Esophagus squamous epithelium (tissue), 5 donors: ENCODE results near the gene ARFIP2. TPM values are rescaled to one million over a fixed set of nuclear protein-coding genes. Genes with fewer than 3 reads are reported as not detected.

Experiments used
- DNase-seq: peaks from one replicate; lab custom pipeline; 2025; lab: John Stamatoyannopoulos, UW
- H3K27ac ChIP-seq, 4 donors: fragments of 200-600 bp; sonication (generic); one replicate each; pipeline ENCODE4 v1.5.1; 2016 to 2019; ENCODE audit warnings: mild to moderate bottlenecking in 1 of 4
- H3K27me3 ChIP-seq, 4 donors: fragments of 200-600 bp; sonication (generic); 1 replicate in 3 of 4; 2 replicates in 1 of 4; pipeline versions ENCODE4 v1.5.1 to v1.6.0; 2017 to 2021; ENCODE audit warnings: antibody characterized with exemption in 1 of 4
- H3K36me3 ChIP-seq, 3 donors: fragments of 200-600 bp; sonication (generic); one replicate each; pipeline ENCODE4 v1.5.1; 2016 to 2019
- H3K4me1 ChIP-seq, 3 donors: fragments of 200-600 bp; sonication (generic); one replicate each; pipeline ENCODE4 v1.5.1; 2017 to 2019
- H3K4me3 ChIP-seq, 4 donors: fragments of 200-600 bp; sonication (generic); 1 replicate in 3 of 4; 2 replicates in 1 of 4; pipeline ENCODE4 v1.5.1; 2016 to 2019; ENCODE audit warnings: mild to moderate bottlenecking in 2 of 4, moderate library complexity in 1 of 4
- H3K9me3 ChIP-seq, 3 donors: fragments of 200-600 bp; sonication (generic); one replicate each; pipeline ENCODE4 v1.5.1; 2016 to 2019
- POLR2A ChIP-seq, 4 donors: fragments of 450-650 bp; IDR thresholded peaks; one replicate each; pipeline ENCODE4 v1.6.1; 2017; ENCODE audit warnings: antibody characterized with exemption in 4 of 4, mild to moderate bottlenecking in 4 of 4, moderate library complexity in 3 of 4
- WGBS, 2 donors: methylation state at CpG; one replicate each; pipeline ENCODE4 v1.1.5; 2018; 5-methylcytosine and 5-hydroxymethylcytosine counted together
- intact Hi-C: fragments of 100-400 bp; cut with DNase I; formaldehyde crosslinking; loops from one replicate; pipeline ENCODE4 v1.15.0; 2022
- total RNA-seq, 4 donors: library from RNA; depleted of rRNA; stranded (reverse); fragments of >200 nt; gene quantifications; one replicate each; pipeline ENCODE4 v1.1.0, GENCODE V29; 2016
- TF ChIP-seq, protein P1 (sequence below), 6 experiments: fragments of 450-650 bp in 4 of 6; fragments of 200-600 bp in 2 of 6; sonication (generic) in 2 of 6; IDR thresholded peaks; one replicate each; pipeline ENCODE4 v1.5.1; 2016 to 2019; ENCODE audit warnings: antibody characterized with exemption in 6 of 6, mild to moderate bottlenecking in 4 of 6, moderate library complexity in 4 of 6
- donor health status: DM: yes; HTN: yes; CAD: no.

ARFIP2 gene
- total RNA-seq, 4 donors from 2014 or later = 39.4 to 74.6 (median 50.8) TPM

GRCh38 chr11:6476571-6476970 is 4.6 kb downstream of the ARFIP2 start:
- TF ChIP-seq POLR2A (IDR thresholded peaks at IDR 0.05) = no peak
- TF ChIP-seq, protein P1, sequence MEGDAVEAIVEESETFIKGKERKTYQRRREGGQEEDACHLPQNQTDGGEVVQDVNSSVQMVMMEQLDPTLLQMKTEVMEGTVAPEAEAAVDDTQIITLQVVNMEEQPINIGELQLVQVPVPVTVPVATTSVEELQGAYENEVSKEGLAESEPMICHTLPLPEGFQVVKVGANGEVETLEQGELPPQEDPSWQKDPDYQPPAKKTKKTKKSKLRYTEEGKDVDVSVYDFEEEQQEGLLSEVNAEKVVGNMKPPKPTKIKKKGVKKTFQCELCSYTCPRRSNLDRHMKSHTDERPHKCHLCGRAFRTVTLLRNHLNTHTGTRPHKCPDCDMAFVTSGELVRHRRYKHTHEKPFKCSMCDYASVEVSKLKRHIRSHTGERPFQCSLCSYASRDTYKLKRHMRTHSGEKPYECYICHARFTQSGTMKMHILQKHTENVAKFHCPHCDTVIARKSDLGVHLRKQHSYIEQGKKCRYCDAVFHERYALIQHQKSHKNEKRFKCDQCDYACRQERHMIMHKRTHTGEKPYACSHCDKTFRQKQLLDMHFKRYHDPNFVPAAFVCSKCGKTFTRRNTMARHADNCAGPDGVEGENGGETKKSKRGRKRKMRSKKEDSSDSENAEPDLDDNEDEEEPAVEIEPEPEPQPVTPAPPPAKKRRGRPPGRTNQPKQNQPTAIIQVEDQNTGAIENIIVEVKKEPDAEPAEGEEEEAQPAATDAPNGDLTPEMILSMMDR (IDR thresholded peaks at IDR 0.05) = no peak
- H3K27me3 ChIP-seq = no peaks in the 10 kb centered on the region
- DNase-seq = no peak
- WGBS, 2 donors = 93% methylated on average over 3 of the region's 4 CpGs; no CpG with 5 or more reads in 1 of the 2 donors
- no peaks in the 10 kb centered on the region for H3K9me3 ChIP-seq
- peaks cover 23 to 51% (median 25%) of the 10 kb centered on the region in 3 donors for H3K4me1 ChIP-seq
- no peak overlapping the region for H3K4me3 ChIP-seq
- intact Hi-C loops = no loop called here
- H3K27ac ChIP-seq = no peak overlapping the region
- H3K36me3 ChIP-seq = peaks cover 10 to 31% (median 14%) of the 10 kb centered on the region in 3 donors

DNA sequence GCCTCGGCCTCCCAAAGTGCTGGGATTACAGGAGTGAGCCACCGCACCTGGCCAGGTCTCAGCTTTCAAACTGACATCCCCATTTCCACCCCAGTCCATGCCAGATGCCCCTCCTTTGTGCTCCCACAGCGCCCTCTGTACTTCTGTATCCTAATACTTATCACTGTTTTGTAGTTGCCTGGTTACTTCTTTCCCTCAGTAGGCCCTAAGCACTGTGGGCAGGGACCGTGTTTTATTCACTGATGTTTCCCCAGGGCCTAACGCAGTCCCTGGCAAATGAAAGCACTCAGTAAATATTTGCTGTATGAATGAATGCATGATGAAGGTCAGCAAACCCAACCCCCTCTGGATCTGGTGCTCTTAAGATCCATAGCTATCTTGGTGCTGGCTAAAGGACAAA is 5.2 kb downstream of the ARFIP2 start:
- WGBS, 2 donors = 60 to 72% methylated on average over 5 of the region's 5 CpGs
- no peak for DNase-seq
- peaks cover 23 to 53% (median 25%) of the 10 kb centered on the region in 3 donors for H3K4me1 ChIP-seq
- H3K9me3 ChIP-seq = no peaks in the 10 kb centered on the region
- no peak overlapping the region for H3K27ac ChIP-seq
- no peak overlapping the region for H3K4me3 ChIP-seq
- TF ChIP-seq, protein P1 (IDR thresholded peaks at IDR 0.05) = no peak
- no peak for TF ChIP-seq POLR2A (IDR thresholded peaks at IDR 0.05)
- peaks cover 10 to 31% (median 14%) of the 10 kb centered on the region in 3 donors for H3K36me3 ChIP-seq
- no peaks in the 10 kb centered on the region for H3K27me3 ChIP-seq
- intact Hi-C loops = no loop called here

DNA sequence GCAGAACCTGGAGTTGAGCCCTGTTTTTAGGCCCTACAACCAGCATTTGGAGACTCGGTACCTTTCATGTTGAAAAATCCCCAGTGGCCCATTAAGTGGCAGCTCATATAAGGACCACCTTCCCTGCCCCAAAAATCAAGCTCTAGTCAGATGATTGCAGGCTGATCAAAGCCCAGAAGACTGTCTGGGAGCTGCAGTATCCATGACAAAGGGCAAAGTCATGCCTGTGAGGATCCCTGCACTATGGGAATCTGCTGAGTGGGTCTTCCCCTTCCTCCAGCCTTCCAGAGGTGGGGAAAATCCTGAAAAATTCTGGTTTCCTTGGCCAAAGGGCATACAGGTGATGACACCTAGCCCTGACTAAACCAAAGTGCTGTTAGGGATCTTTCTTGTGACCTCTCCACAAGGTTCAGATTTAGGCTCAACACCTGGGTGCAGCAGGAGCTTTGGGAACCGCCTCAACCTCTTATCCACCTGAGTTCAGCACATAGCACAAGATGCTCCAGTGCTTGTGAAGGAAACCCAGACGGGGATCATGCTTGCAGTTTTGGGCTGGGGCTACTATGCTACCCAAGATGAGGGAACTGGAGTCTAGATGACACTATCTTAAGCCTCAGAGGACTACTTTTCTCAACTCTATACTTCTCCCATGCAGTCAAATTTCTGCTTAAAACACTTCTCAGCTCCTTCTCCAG is 6.2 kb downstream of the ARFIP2 start:
- H3K9me3 ChIP-seq = no peaks in the 10 kb centered on the region
- 50 to 59% methylated on average over 1 to 3 of the region's 3 CpGs for WGBS, 2 donors
- no peaks in the 10 kb centered on the region for H3K27me3 ChIP-seq
- H3K27ac ChIP-seq = peak overlapping the region in 3 of 4 donors; percentile 91 to 97 (median 96)
- peak overlapping the region in 1 of 4 donors; percentile 94 for H3K4me3 ChIP-seq
- peaks cover 10 to 31% (median 14%) of the 10 kb centered on the region in 3 donors for H3K36me3 ChIP-seq
- H3K4me1 ChIP-seq = peaks cover 16 to 48% (median 17%) of the 10 kb centered on the region in 3 donors
- no peak for DNase-seq
- TF ChIP-seq, protein P1 (IDR thresholded peaks at IDR 0.05) = no peak
- TF ChIP-seq POLR2A (IDR thresholded peaks at IDR 0.05) = no peak
- intact Hi-C loops = no loop called here

DNA sequence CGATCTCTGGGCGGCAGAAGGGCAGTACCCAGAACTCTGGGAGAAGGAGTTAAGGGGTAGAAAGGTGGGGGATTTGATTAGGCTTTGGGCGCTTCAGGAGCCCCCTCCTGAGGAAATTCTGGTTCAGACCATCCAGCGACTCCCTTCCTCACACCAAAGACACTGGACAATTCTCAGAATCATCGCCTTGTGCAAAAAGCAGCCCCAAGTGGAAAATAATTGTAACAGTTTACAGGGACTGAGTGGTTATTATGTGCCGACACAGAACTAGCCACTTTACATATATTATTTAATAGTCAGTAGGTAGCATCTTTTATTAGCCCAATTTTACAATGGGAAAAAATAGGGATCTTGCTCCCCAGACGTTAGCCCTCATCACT is 6.7 kb downstream of the ARFIP2 start:
- Histone ChIP-seq H3K27ac (peak overlapping the region; percentile 91 to 97 (median 94)), H3K4me1 (peaks cover 13 to 48% (median 16%) of the 10 kb centered on the region in 3 donors), H3K4me3 (peak overlapping the region; percentile 60 to 94 (median 82)), H3K9me3 (no peaks in the 10 kb centered on the region), H3K27me3 (no peaks in the 10 kb centered on the region), H3K36me3 (peaks cover 10 to 28% (median 14%) of the 10 kb centered on the region in 3 donors)
- TF ChIP-seq, protein P1 (IDR thresholded peaks at IDR 0.05) = no peak
- no peak for TF ChIP-seq POLR2A (IDR thresholded peaks at IDR 0.05)
- intact Hi-C loops = no loop called here
- 15 to 16% methylated on average over 7 of the region's 7 CpGs for WGBS, 2 donors
- DNase-seq = no peak
